HG03095 (cell line): ENCODE results near the gene BRD7.

ENCODE experiments used
- ATAC-seq: cut with Tn5 transposase; IDR thresholded peaks from one replicate; pipeline ENCODE4 v1.9.1; 2021; ENCODE audit warnings: moderate library complexity; ENCODE audit not compliant: unreplicated experiment

The BRD7 gene

DNA sequence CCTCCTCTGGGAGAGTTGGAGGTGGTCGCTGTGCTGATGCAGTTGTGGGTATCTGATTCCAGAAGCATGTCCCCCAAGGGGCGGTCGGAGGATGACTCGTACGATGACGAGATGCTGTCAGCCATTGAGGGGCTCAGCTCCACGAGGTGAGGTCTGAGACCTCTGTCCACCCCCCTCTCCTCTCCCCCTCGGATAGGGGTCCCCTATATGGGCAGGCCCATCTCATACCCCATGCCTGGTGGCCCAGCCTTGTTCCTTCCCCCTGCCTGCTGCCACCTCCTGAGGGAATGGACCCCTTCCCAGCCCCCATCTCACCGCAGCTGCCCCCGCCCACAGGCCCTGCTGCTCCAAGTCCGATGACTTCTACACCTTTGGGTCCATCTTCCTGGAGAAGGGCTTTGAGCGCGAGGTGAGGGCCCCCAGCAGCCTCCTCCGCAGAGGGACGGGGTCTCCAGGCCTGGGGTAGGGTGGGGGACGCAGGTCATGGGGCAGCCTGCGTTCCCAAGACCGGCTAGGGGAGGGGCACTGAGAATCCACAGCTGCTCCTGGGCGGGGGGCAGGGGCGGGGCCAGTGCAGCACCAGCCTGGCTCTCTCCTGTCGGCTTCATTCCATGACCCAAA lies 63.2 kb downstream of the BRD7 start:
- ATAC-seq = no peak

GRCh38 chr16:50304467-50305440 lies 64.0 kb downstream of the BRD7 start:
- ATAC-seq = no peak

DNA sequence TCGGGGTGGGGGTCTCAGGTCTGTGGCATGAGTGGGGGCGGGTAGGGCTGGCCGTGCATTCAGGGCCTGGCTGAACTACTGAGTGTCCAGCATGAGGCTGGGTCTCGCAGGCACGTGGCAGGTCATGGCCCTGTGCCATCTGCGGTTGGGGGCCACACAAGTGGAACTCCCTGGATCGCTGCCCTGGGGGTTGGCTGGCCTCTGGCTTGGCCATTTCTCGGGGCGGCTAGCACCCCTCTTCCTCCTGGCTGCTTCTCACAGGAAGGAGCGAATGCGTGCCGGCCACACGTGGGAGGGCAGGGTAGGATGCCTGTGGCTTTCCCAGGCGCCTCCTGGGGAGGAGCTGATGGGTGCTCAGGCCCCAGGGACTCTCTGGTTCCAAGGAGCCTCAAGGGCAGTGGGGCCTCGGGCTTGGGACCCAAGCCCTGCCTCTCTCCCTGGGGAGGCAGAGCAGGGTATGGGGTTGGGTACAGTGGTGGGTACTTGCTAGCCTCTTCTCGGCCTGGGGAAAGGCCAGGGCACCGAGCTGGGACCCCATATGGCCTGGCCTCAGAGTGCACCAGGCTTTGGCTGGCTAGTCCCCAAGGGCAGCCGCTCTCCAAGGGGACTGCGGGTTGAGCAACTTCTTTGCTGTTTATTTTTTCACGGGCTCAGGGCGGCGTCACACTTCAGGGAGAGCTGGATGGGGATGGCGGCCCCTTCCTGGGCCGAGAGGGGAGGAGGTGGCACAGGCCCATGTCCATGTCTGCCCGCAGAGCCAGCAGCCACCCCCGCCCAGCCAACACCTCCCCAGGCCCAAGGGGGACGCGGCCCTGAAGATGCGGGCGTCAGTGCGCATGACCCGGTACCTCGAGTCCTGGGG lies 65.0 kb downstream of the BRD7 start:
- no peak for ATAC-seq

DNA sequence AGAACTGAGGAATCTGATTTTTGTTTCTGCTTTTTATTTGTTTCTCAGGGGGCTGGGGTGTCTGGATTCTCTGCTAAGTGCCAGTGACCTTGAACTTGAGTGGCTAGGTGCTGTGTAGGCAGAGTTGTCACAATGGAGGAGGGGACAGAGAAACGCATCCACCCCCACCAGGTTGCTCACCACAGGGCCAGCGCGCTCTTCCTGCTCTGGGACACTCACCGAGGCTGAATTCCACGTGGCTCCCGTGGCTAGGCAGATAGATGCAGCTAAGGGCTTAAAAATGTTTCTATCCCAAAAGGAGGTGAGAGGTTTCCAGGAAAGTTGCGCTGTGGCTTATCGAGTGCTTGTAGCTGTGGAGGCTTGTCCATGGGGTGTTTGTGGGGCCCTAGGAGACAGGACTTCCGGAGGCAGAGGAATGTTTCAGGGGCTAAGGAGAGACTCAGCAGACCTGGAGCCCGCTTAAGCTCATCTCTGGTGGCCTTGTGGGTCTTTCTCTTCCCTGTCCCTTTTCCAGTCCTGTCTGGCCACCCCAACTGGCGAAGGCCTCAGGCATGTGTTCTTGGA lies 65.7 kb downstream of the BRD7 start:
- no peak for ATAC-seq

GRCh38 chr16:50302472-50303005 lies 66.2 kb downstream of the BRD7 start:
- no peak for ATAC-seq

DNA sequence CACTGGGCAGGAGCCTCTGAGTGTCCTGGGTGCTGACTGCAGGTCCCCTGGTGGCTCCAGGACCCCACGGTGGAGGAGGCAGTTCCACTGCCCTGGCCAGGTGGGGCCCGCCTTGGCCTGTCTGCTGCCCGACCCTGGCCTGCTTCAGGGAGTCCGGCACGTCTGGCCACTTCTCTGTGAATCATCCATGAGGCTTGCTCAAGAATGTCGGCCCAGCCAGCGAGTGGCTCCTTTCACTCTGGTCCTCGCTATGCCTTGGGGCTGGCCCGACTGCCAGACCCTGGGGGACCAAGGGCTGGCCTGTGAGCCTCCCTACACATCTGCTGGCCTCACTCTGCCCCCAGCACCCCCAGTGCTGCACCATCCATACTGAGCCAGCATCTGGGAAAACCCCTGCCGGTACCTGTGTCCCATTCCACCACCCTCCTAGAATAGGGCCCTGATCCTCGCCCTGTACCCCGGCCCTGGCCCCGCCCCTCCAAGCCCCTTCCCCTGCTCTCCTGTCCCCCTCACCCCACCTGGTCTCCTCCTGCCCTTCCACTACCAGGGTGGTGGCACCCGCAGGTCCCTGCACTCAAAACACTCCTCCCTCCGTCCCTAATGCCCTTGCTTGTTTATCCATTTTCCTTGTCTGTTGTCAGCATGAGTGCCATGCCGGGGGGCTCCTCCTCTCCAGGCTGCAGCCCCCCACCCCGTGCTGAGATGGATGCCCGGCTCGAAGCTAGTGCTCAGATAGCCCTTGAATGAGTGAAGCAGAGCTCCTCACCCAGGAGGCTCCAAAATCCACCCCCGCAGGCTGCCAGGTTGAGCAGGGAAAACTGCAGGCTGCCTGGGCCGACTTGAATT lies 66.9 kb downstream of the BRD7 start:
- no peak for ATAC-seq

- ATAC-seq = no peak
These were observed 67.7 kb downstream of the BRD7 start for GRCh38 chr16:50300942-50301625.

DNA sequence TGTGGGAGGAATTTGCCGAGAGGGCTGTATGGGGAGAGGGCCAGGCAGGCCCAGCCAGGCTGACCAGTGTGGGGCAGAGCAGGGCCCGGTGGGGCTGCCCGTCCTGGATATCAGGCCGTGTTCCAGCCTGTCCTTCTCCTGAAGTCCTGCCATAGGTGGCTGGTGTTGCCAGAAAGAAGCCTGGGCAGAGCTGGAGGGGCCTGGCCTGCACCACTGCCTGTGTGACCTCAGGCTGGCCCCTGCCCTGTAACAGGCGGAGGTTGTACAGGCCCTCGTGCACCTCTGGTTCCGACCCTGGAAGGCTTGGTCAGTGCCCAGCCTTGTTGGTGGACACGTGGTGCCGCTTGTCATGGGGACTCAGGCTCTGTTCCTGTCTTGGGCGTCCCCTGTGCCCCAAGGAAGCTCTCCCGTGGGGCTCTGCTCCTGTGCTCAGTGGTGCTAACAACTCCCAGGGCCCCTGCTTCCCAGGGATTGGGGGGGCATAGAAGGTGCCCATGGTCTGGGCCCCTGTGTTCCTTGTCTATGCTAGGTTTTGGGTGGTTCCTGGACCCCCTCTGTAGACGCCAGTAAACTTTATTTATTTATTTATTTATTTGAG lies 69.2 kb downstream of the BRD7 start:
- ATAC-seq = no peak

GRCh38 chr16:50298591-50299507 lies 69.9 kb downstream of the BRD7 start:
- ATAC-seq = no peak

DNA sequence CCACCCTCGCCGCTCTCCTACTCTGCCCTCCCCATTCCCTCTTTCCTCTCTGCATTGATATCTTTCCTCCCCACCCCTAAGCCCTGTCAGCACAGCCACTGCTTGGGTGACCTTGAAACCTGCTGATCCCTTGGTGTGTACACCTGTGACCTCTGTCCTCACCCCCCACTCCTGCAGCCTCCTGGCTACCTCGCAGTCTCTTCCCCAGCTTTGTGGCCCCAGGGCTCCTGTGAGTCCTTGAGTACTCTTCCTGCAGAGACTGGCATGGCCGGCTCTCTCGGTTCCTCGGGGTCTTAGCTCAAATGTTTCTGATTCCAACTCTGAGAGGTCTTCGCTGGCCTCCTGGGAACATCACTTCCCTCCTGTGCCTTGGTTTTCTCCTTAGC lies 70.7 kb downstream of the BRD7 start:
- no peak for ATAC-seq

- ATAC-seq = no peak
These were observed 71.3 kb downstream of the BRD7 start for GRCh38 chr16:50297301-50298074.

DNA sequence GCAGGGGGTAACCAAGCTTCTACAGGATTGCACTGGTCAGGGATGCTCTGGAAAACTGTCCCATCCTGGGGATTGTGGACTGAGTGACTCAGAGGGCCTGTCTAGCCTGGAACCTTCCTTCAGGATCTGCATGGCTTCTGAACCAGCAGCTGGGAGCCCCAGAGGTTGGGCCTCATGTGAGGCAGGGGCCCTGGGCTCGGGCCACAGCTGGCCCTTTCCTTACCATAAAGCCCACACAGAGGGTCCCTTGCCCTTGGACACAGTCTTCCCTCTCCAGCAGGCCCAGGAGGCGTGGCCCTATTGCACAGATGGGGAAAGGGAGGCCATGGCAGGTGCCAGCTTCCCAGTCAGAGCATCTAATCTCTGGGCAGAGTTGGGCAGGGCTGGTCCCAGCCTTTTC lies 72.0 kb downstream of the BRD7 start:
- no peak for ATAC-seq

DNA sequence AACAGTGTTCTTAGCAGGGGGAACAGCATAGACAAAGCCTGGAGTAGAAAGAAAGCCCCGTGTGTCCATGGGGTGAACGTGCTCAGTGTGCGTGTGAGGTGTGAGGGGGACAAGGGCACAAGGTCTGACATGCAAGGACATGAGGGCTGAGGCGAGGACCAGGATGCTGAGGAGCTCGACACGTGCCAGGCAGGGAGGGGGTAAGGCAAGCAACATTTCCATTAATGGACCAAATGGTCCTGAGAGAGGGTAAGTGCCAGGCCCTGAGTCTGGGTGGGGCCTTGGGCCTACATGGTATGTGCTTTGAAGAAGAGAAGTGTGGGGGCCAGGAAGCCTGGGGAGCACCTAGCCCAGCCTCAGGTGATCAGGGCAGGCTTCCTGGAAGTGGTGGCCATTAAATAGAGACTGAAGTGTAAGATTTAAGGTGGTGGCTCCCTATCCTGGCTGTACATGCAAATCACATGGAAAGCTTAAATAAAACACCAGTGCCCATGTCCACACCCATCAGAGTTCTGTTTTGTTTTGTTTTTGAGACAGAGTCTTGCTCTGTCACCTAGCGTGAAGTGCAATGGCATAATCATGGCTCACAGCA lies 73.2 kb downstream of the BRD7 start:
- ATAC-seq = no peak

GRCh38 chr16:50294955-50295354 lies 73.8 kb downstream of the BRD7 start:
- no peak for ATAC-seq

DNA sequence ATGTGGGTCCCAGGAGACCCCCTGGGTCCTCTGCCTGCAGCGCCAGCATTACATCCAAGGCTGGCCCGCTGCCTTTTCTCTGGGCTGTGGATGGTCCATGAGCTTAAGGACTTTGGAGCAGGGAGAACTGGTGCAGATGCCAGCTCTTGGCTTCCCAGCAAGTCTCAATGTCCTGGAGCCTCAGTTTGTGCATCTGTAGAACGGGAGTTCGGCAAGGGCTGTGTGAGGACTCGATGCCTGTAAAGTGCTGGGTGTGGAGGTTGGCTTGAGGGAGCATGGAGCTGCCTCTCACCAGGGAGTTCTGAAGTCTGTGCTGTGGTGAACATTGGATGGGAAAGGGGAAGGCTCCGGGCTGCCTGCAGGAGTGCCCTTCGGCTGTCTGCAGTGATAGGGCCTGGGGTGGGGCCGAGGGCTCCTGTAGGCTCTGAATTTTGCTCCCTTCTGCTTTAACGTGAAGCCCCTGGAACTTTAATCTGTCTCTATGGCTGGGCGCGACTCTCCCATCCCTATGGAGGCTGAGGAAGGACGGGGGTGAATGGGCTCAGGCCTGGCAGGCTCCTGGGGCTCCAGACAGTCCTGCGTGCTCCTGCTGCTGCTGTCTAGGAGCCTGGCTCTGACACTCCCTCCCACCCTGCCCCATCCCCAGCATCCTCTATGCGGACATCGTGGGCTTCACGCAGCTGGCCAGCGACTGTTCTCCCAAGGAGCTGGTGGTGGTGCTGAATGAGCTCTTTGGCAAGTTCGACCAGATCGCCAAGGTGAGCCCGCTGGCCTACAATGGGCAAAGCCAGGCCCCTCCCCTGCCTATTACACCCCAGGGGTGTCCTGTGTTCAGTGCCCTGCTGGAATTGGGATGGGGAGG lies 74.6 kb downstream of the BRD7 start:
- no peak for ATAC-seq
